ENCODE results near the gene FRMD4B. TPM values are rescaled to one million over a fixed set of nuclear protein-coding genes. Genes with fewer than 3 reads are reported as not detected.

Gene FRMD4B
- total and polyA plus RNA-seq, 10 of the 15 experiments (the other 5 are each of a cell fraction or from before 2014, with no cell fraction given), result 3.9 to 11.4 (median 8.0) TPM

DNA sequence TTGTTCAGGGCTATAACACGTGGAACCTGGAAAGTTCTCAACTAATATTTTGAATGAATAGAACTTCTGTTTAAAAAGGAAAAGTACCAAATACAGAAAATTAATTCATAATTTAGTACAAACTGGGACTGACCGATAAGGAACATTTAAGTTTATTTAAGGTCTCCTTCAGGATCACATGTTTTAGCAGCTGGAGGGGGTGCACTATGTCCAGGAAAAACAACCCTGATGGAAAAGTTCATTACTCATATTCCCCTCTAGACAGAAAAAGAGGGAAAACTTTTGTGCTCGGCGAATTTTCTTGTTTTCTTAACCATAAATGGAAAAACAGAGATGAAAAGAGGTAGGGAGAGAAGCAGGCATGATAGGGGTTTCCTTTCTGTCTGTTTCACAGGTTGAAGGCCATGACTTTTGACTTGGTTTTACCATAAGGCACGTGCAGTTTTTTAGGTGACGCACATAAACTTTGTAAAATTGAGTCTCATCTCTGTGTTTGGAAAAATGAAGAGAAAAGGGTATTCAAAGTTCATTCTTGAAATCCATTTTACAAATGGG, 26.5 kb downstream of the FRMD4B start:
- no TSS peak for BruUV-seq (replicated peaks)

More for the DNA sequence above, 26.5 kb downstream of the FRMD4B start:
- SMC1A ChIA-PET (ENCODE audit: uncharacterized antibody, unreplicated experiment), result no interaction called here
- Histone ChIP-seq H2AFZ (ENCODE audit: control insufficient read depth, low read depth, low read length) (no peak overlapping the region), H3K27me3 (replicated peaks in 1 of 2; ENCODE audit: control insufficient read depth in 2 of 2, insufficient read depth in 2 of 2, low read length in 1 of 2) (no peaks in the 10 kb centered on the region), H4K20me1 (ENCODE audit: control insufficient read depth, insufficient read depth) (no peaks in the 10 kb centered on the region), H3K4me3 (no peak overlapping the region), H3K4me2 (ENCODE audit: control insufficient read depth, insufficient read depth) (no peak overlapping the region), H3K79me2 (ENCODE audit: control insufficient read depth, insufficient read depth, low read length) (no peaks in the 10 kb centered on the region), H3K9ac (ENCODE audit: control insufficient read depth, insufficient read depth, low read length) (no peak overlapping the region), H3K4me1 (ENCODE audit: control insufficient read depth, insufficient read depth, low read length) (peaks cover 2% of the 10 kb centered on the region; the same call in 1 of the 2 replicates), H3K36me3 (ENCODE audit: control insufficient read depth in 2 of 2, insufficient read depth in 2 of 2, low read length in 1 of 2) (no peaks in the 10 kb centered on the region), H3K9me3 (replicated peaks; ENCODE audit: control insufficient read depth, insufficient read depth, low read length) (no peaks in the 10 kb centered on the region; the same call in 2 of the 3 replicates), H3K27ac (ENCODE audit: control insufficient read depth, insufficient read depth) (no peak overlapping the region)
- intact Hi-C loops (cut with micrococcal nuclease; ENCODE audit: unreplicated experiment), result no loop called here
- RAD21 ChIA-PET (ENCODE audit: unreplicated experiment), result no interaction called here
- in situ Hi-C loops (cut with MboI), result no loop called here
- WGBS (ENCODE audit: insufficient coverage, insufficient replicate concordance, low lambda C conversion rate, missing lambda C conversion rate), result 44% methylated on average over 6 of the region's 6 CpGs
- TF ChIP-seq, protein P1, sequence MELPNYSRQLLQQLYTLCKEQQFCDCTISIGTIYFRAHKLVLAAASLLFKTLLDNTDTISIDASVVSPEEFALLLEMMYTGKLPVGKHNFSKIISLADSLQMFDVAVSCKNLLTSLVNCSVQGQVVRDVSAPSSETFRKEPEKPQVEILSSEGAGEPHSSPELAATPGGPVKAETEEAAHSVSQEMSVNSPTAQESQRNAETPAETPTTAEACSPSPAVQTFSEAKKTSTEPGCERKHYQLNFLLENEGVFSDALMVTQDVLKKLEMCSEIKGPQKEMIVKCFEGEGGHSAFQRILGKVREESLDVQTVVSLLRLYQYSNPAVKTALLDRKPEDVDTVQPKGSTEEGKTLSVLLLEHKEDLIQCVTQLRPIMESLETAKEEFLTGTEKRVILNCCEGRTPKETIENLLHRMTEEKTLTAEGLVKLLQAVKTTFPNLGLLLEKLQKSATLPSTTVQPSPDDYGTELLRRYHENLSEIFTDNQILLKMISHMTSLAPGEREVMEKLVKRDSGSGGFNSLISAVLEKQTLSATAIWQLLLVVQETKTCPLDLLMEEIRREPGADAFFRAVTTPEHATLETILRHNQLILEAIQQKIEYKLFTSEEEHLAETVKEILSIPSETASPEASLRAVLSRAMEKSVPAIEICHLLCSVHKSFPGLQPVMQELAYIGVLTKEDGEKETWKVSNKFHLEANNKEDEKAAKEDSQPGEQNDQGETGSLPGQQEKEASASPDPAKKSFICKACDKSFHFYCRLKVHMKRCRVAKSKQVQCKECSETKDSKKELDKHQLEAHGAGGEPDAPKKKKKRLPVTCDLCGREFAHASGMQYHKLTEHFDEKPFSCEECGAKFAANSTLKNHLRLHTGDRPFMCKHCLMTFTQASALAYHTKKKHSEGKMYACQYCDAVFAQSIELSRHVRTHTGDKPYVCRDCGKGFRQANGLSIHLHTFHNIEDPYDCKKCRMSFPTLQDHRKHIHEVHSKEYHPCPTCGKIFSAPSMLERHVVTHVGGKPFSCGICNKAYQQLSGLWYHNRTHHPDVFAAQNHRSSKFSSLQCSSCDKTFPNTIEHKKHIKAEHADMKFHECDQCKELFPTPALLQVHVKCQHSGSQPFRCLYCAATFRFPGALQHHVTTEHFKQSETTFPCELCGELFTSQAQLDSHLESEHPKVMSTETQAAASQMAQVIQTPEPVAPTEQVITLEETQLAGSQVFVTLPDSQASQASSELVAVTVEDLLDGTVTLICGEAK (IDR thresholded peaks at IDR 0.05; ENCODE audit: borderline replicate concordance), result no peak
- no peak for TF ChIP-seq NBN (IDR thresholded peaks at IDR 0.05)
- no peak for TF ChIP-seq LARP7 (IDR thresholded peaks at IDR 0.05)
- no peak for TF ChIP-seq ASH2L (IDR thresholded peaks at IDR 0.05; ENCODE audit: borderline replicate concordance, low read depth)
- no peak for TF ChIP-seq STAT1 (conservative IDR thresholded peaks at IDR 0.05)
- no peak for TF ChIP-seq TCF3 (IDR thresholded peaks at IDR 0.05; ENCODE audit: borderline replicate concordance, insufficient read depth, low read depth, low read length)
- TF ChIP-seq NR2F1 (conservative IDR thresholded peaks at IDR 0.05), result no peak
- no peak for TF ChIP-seq ZBED1 (IDR thresholded peaks at IDR 0.05; ENCODE audit: borderline replicate concordance)
- TF ChIP-seq RCOR1 (conservative IDR thresholded peaks at IDR 0.05; ENCODE audit: low read depth, low read length), result no peak
- TF ChIP-seq, protein P2, sequence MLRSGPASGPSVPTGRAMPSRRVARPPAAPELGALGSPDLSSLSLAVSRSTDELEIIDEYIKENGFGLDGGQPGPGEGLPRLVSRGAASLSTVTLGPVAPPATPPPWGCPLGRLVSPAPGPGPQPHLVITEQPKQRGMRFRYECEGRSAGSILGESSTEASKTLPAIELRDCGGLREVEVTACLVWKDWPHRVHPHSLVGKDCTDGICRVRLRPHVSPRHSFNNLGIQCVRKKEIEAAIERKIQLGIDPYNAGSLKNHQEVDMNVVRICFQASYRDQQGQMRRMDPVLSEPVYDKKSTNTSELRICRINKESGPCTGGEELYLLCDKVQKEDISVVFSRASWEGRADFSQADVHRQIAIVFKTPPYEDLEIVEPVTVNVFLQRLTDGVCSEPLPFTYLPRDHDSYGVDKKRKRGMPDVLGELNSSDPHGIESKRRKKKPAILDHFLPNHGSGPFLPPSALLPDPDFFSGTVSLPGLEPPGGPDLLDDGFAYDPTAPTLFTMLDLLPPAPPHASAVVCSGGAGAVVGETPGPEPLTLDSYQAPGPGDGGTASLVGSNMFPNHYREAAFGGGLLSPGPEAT (IDR thresholded peaks at IDR 0.05; ENCODE audit: low read depth), result no peak
- TF ChIP-seq POU2F2 (IDR thresholded peaks at IDR 0.05; ENCODE audit: borderline replicate concordance, low read depth, low read length), result no peak
- no peak for TF ChIP-seq MYB (IDR thresholded peaks at IDR 0.05; ENCODE audit: borderline replicate concordance, low read depth, low read length)
- no peak for TF ChIP-seq MTA2 (IDR thresholded peaks at IDR 0.05; ENCODE audit: low read depth)
- no peak for TF ChIP-seq NFXL1 (IDR thresholded peaks at IDR 0.05; ENCODE audit: borderline replicate concordance)
- no peak for TF ChIP-seq CREM (IDR thresholded peaks at IDR 0.05; ENCODE audit: low read depth)
- no peak for ATAC-seq
- no peak for DNase-seq (ENCODE audit: low read depth, low spot score)
- FAIRE-seq, result no peak
- CTCF ChIA-PET, result no interaction called here
- POLR2A ChIA-PET, result no interaction called here
